Ovary (tissue), 9 donors: ENCODE results near the gene LRIG1. TPM values are rescaled to one million over a fixed set of nuclear protein-coding genes. Genes with fewer than 3 reads are reported as not detected.

Source experiments
- DNase-seq, 5 donors: peaks; one replicate each; pipeline ENCODE4 v3.0.0-alpha.2; 2019 to 2020
- H3K27ac ChIP-seq, 2 donors: fragments of 200-600 bp; one replicate each; pipeline versions ENCODE4 v1.5.1 to v1.8.0; 2019 to 2022
- H3K27me3 ChIP-seq: fragments of 200-600 bp; one replicate; pipeline ENCODE4 v1.8.0; 2022
- H3K36me3 ChIP-seq: fragments of 200-600 bp; sonication (generic); one replicate; pipeline ENCODE4 v1.5.1; 2019
- H3K4me1 ChIP-seq: one replicate; pipeline ENCODE4 v1.8.1; 2013; ENCODE audit warnings: mild to moderate bottlenecking, moderate library complexity; ENCODE audit not compliant: insufficient read depth
- H3K4me3 ChIP-seq: fragments of 200-600 bp; sonication (generic); one replicate; pipeline ENCODE4 v1.5.1; 2017
- H3K9me3 ChIP-seq, 2 donors: fragments of 200-600 bp in 1 of 2; sonication (generic) in 1 of 2; one replicate each; pipeline versions ENCODE4 v1.5.1 to v1.8.1; 2013 to 2019; ENCODE audit warnings: mild to moderate bottlenecking in 1 of 2, moderate library complexity in 1 of 2
- EP300 ChIP-seq: sonication (generic); formaldehyde crosslinking; IDR thresholded peaks from one replicate; pipeline ENCODE4 v1.6.1; 2017; ENCODE audit warnings: antibody characterized with exemption
- POLR2A ChIP-seq: fragments of 450-650 bp; IDR thresholded peaks from one replicate; pipeline ENCODE4 v1.6.1; 2017; ENCODE audit warnings: antibody characterized with exemption, mild to moderate bottlenecking, moderate library complexity
- WGBS, 3 donors: extraction: QIAGEN DNeasy Blood & Tissue Kit in 1 of 3; methylation state at CpG; one replicate each; pipeline versions ENCODE4 v1.1.5 to v1.1.7; 2013 to 2017; 5-methylcytosine and 5-hydroxymethylcytosine counted together
- intact Hi-C, 4 donors: fragments of 100-400 bp; cut with DNase I; formaldehyde crosslinking; loops; one replicate each; pipeline versions ENCODE4 v1.11.0 to v1.15.1; 2022 to 2023
- polyA plus RNA-seq, 2 donors: library from polyadenylated mRNA; stranded (reverse); fragments of 200-250 nt in 1 of 2; fragments of 350-450 nt in 1 of 2; fragmentation: Illumina TruSeq in 1 of 2; extraction: RNeasy Lipid Tissue Mini Kit (QIAGEN cat#74804) in 1 of 2; gene quantifications; one replicate each; pipeline ENCODE4 v1.2.3, GENCODE V29; 2013 to 2014
- total RNA-seq, 7 donors: library from RNA; depleted of rRNA in 2 of 7; stranded (reverse); fragments of >200 nt in 2 of 7; fragmentation: NEBNext Ultra II Directional in 3 of 7; extraction: Animal tissue kit (Norgen Biotek cat#: 25700) in 3 of 7; gene quantifications; one replicate each; pipeline versions ENCODE4 v1.1.0 to v1.2.4, GENCODE V29; 2016 to 2023
- TF ChIP-seq, protein P1 (sequence below), 3 donors: fragments of 450-650 bp in 2 of 3; fragments of 200-600 bp in 1 of 3; IDR thresholded peaks; one replicate each; pipeline versions ENCODE4 v1.5.1 to v1.8.0; 2016 to 2022; ENCODE audit warnings: antibody characterized with exemption in 3 of 3, mild to moderate bottlenecking in 1 of 3
- donor health status: DM: no; HTN: no; CAD: no; lungs with moderate emphysema.
- donor health status: DM: no; HTN: no; CAD: no.
- donor health status: Bipolar disorder and iron deficiency.
- donor health status: DM: yes; HTN: yes; CAD: no.
- donor health status: DM: no; HTN: no; CAD: no.
- donor health status: DM: yes; HTN: yes; CAD: no.

LRIG1 gene
- total and polyA plus RNA-seq, 9 donors = 29.1 to 64.8 (median 42.6) TPM

DNA sequence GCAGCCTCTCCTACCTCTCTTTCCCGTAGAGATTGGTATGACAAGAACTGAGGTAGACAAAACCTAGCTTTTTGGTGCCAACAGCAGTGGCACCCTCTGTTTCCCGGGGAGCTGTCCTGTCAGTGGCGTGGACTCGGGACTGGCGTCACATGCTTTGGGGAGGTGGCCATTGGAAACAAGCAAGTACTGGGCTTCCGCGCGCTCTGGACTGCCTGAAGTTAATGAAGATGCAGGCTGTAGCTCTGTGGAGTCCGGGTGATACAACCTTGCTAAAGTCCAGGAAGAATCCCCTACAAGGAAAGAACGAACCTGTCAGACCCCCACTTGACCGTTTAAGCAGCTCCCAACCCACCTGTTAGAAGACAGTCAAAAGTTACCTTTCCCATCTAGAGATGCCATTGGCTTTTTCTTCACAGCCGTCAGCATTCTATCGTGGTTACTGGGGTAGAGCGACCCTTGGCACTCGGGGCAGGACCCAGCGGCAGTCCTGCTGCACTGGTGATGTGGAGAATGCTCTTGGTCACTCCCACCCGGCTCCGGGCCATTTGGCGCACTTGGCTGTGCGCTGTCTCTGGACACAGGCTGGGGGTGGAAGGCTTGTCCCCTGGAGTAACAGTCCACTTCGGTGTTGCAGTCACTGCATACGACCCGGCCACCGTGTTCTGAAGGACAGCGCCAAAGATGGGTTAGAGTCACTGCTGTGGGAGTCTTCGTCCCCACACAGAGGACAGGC is 120.5 kb downstream of the LRIG1 start:
- H3K27me3 ChIP-seq = no peaks in the 10 kb centered on the region
- WGBS, 3 donors = 91 to 95% (median 93%) methylated on average over 26 of the region's 26 CpGs
- TF ChIP-seq EP300 (no peak), POLR2A (no peak)
- no peaks in the 10 kb centered on the region for H3K36me3 ChIP-seq
- no peak overlapping the region for H3K27ac ChIP-seq
- intact Hi-C loops = no loop called here
- no peak for DNase-seq
- no peak overlapping the region for H3K4me3 ChIP-seq
- no peaks in the 10 kb centered on the region for H3K4me1 ChIP-seq
- H3K9me3 ChIP-seq = no peaks in the 10 kb centered on the region

DNA sequence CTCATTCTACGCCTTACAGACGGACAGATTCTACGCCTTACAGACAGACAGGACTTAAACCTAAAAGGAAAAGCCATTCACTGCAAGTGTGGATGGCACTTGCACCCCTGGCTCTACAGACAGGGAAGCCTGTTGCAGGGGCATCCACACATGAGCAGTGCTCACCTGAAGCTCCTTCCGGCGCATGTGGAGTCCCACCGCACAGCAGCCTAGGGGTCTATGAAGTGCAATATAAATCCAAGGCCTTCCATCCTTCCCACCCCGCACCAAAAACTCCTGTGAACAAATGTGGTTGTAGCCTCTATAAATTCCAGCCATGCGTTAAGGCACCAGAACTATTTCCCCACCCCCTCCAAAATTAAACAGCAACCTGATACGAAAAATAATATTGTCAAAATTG is 121.3 kb downstream of the LRIG1 start:
- WGBS, 3 donors = 92 to 94% (median 94%) methylated on average over 9 of the region's 9 CpGs
- Histone ChIP-seq H3K4me1 (no peaks in the 10 kb centered on the region), H3K27ac (no peak overlapping the region), H3K4me3 (no peak overlapping the region), H3K27me3 (no peaks in the 10 kb centered on the region), H3K36me3 (no peaks in the 10 kb centered on the region), H3K9me3 (no peaks in the 10 kb centered on the region)
- TF ChIP-seq POLR2A = no peak
- TF ChIP-seq EP300 = no peak
- TF ChIP-seq, protein P1, sequence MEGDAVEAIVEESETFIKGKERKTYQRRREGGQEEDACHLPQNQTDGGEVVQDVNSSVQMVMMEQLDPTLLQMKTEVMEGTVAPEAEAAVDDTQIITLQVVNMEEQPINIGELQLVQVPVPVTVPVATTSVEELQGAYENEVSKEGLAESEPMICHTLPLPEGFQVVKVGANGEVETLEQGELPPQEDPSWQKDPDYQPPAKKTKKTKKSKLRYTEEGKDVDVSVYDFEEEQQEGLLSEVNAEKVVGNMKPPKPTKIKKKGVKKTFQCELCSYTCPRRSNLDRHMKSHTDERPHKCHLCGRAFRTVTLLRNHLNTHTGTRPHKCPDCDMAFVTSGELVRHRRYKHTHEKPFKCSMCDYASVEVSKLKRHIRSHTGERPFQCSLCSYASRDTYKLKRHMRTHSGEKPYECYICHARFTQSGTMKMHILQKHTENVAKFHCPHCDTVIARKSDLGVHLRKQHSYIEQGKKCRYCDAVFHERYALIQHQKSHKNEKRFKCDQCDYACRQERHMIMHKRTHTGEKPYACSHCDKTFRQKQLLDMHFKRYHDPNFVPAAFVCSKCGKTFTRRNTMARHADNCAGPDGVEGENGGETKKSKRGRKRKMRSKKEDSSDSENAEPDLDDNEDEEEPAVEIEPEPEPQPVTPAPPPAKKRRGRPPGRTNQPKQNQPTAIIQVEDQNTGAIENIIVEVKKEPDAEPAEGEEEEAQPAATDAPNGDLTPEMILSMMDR (IDR thresholded peaks at IDR 0.05) = no peak
- no peak for DNase-seq
- intact Hi-C loops = no loop called here

DNA sequence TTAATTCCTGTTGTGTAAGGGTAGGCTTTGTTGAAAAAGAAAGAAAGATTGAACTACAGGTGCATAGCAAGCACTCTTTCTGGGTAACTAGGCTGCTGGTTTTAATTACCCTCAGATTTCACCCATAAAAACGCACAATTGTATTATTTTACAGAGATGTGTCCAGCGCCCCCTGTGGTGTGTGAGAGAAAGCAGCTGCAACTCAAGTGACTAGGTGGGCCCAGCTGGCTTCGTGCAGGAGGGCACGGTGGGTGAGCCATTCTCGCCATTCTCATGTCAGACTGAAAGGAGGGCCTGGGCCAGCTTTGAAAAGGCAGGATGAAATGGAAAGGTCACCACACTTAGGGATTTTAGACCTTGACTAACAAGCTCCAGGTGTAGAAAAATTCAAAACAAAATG is 122.6 kb downstream of the LRIG1 start:
- H3K36me3 ChIP-seq = no peaks in the 10 kb centered on the region
- no peaks in the 10 kb centered on the region for H3K27me3 ChIP-seq
- H3K4me1 ChIP-seq = no peaks in the 10 kb centered on the region
- TF ChIP-seq EP300 (no peak), POLR2A (no peak)
- TF ChIP-seq, protein P1 (IDR thresholded peaks at IDR 0.05) = no peak
- H3K9me3 ChIP-seq = no peaks in the 10 kb centered on the region
- WGBS, 3 donors = 71 to 74% (median 73%) methylated on average over 5 of the region's 5 CpGs
- H3K4me3 ChIP-seq = no peak overlapping the region
- no peak overlapping the region for H3K27ac ChIP-seq
- DNase-seq = no peak
- intact Hi-C loops = no loop called here

DNA sequence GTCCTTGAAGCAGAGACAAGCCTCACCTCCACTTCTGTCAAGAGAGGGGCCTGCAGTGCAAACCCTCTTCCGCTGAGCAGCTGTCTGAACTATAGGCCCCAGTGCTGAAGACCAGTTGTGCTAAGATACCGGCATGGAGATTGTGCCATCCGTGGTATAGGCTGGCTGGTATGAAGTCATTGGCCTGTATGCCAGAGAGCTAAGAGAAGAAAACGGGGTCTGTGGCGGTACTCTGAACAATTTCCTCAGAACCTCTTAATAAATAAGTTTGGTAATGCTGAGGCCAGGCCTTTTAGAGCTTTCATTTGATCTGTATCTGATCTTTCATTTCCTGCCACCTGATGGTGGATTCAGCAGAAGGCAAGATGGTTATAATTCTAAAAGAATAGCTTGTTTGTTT is 123.0 kb downstream of the LRIG1 start:
- 84 to 96% (median 95%) methylated on average over 5 of the region's 5 CpGs for WGBS, 3 donors
- intact Hi-C loops = no loop called here
- Histone ChIP-seq H3K27ac (no peak overlapping the region), H3K36me3 (no peaks in the 10 kb centered on the region), H3K4me1 (no peaks in the 10 kb centered on the region), H3K9me3 (no peaks in the 10 kb centered on the region), H3K27me3 (no peaks in the 10 kb centered on the region), H3K4me3 (no peak overlapping the region)
- no peak for DNase-seq
- TF ChIP-seq POLR2A (no peak), EP300 (no peak)
- TF ChIP-seq, protein P1 (IDR thresholded peaks at IDR 0.05) = no peak

DNA sequence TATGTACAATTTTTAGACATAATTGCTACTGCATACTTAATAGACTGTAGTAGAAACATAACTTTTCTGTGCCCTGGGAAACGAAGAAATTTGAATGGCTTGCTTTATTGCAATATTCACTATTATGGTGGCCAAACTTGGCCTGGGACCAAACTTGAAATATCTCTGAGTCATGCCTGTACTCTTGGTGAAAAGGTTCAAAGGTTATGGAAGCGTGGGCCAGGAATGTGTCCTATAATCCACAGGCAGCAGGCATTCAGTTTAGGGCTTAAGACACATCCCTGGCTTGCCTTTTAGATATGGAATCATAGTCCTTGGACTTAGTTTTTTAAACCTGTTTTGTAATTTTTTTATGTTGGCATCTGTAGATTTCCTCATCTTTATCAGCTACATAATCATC is 124.3 kb downstream of the LRIG1 start:
- peak in 2 of 5 donors; percentile 42 to 62 for DNase-seq
- WGBS, 3 donors = 67 to 80% (median 79%) methylated on average over 2 of the region's 2 CpGs
- Histone ChIP-seq H3K27me3 (no peaks in the 10 kb centered on the region), H3K36me3 (no peaks in the 10 kb centered on the region), H3K4me1 (no peaks in the 10 kb centered on the region), H3K4me3 (no peak overlapping the region), H3K9me3 (no peaks in the 10 kb centered on the region), H3K27ac (no peak overlapping the region)
- no peak for TF ChIP-seq POLR2A
- TF ChIP-seq, protein P1 (IDR thresholded peaks at IDR 0.05) = no peak
- no peak for TF ChIP-seq EP300
- intact Hi-C loops = no loop called here
